D341Med (cell line): ENCODE data around the gene DNAJC12.
"Not testable (repeated sequence)": the region's sequence is repeated elsewhere in the genome, so short reads cannot be mapped to it uniquely, and the experiment has no call there.

Source experiments
- DNase-seq: peaks from one replicate; pipeline ENCODE4 v3.0.0; 2012; ENCODE audit warnings: low spot score

DNAJC12 gene

DNA sequence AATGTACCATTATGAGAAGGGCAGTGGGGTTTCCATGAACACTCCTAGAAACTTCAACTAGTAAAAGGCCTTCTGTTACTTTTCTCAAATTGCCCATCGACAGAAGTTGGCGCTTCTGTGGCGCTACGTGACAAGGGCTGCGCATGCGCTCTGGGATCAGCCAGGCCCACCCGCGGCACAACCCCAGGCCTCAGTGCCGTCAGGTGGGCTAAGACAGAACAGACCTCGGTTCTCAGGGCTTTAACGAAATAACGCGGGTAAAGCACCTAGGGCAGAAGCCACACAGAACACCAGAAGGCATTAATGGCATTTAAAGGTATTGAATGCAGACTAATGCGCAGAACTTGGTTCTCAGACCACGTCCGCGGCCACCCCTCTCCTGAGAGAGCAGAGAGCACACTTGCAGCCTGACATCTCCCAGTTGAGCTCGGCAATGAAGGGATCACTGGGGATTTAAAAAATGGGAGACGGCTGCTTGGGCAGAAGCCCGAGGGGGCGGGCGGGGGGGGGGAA, 74.4 kb downstream of the DNAJC12 start:
- no peak for DNase-seq

DNA sequence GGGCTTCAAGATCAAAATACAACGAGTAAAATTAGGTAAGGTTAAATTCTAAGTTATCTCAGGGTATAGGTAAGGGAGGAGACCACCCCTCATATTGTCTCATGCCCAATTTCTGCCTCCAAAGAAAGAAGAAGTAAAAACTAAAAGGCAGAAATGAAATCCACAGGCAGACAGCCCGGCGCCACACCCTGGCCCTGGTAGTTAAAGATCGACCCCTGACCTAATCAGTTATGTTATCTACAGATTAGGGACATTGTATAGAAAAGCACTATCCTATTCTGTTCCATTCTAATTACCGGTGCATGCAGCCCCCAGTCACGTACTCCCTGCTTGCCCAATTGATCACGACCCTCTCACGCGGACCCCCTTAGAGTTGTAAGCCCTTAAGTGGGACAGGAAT, 75.4 kb downstream of the DNAJC12 start:
- not testable (repeated sequence) for DNase-seq

DNA sequence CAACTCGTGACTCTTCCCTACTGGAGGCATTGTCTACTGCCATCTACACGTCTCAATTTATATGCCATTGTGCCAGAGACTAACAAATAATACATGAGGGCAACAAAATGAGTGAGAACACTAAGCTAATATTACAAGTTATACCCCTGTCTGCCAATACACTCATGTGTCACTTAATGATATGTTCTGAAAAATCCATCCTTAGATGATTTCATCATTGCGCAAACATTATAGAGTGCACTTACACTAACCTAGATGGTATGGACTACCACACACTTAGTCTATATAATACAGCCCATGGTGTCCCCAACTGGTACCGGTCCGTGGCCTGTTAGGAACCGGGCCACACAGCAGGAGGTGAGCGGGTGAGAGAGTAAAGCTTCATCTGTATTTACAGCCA, 77.7 kb downstream of the DNAJC12 start:
- DNase-seq, result no peak
